ENCODE measurements around the gene MME. TPM values are rescaled to one million over a fixed set of nuclear protein-coding genes. Genes with fewer than 3 reads are reported as not detected.

The MME gene
- total RNA-seq, 1 experiment from 2014 or later: 0.52 TPM

DNA sequence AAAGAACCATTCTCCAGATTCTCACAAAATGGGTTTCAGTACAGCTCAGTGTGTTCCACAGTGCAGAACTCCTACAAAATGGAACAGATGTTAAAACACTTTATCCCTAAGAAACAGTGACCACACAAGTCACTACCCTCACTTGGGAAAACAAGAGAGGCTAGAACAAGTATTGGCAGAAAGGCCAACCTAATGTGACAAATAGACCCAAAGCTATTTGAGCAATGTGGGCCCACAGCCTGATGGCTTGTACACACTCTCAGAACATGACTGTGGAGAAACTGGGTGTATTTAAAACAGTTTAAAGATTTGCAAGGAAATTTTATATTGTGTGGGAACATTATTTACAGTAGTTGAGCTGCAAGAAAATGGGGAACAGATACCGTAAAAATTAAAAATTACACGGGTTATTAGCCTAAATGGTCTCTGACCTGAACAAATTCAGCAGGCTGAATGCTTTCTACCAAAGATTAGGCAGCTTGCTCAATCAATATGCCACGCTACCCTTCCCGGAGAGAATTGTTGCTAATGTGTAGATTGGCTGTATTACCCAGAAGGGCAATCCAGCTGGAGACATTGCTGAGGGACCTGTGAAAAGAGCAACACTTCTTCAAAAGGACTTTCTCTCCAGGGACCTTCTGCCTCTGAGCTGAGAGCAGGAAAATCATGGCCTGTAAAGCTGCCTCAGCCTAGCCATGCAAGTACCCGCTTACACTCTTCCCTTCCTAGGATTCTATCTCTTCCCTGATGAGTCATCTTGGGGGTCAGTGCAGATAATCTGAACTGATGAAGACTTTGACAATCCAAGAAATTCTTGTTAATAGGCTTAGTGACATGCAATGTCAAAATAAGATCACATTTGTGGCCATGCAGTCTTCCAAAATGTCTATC lies 116.3 kb downstream of the MME start:
- H3K27ac Mint-ChIP-seq (ENCODE audit: unreplicated experiment): no peak overlapping the region
- Histone ChIP-seq H3K36me3 (ENCODE audit: control insufficient read depth, insufficient read depth, low read length) (no peaks in the 10 kb centered on the region), H3K4me1 (no peaks in the 10 kb centered on the region), H3K27me3 (replicated peaks; ENCODE audit: control insufficient read depth, insufficient read depth, low read length) (no peaks in the 10 kb centered on the region), H3K9me3 (no peaks in the 10 kb centered on the region), H3K4me3 (ENCODE audit: low read depth, low read length) (no peak overlapping the region)
- H3K4me3 Mint-ChIP-seq (ENCODE audit: unreplicated experiment): no peak overlapping the region
- DNase-seq: no peak
- ChIA-PET CTCF (no interaction called here), POLR2A (no interaction called here)
- TF ChIP-seq, protein P1, sequence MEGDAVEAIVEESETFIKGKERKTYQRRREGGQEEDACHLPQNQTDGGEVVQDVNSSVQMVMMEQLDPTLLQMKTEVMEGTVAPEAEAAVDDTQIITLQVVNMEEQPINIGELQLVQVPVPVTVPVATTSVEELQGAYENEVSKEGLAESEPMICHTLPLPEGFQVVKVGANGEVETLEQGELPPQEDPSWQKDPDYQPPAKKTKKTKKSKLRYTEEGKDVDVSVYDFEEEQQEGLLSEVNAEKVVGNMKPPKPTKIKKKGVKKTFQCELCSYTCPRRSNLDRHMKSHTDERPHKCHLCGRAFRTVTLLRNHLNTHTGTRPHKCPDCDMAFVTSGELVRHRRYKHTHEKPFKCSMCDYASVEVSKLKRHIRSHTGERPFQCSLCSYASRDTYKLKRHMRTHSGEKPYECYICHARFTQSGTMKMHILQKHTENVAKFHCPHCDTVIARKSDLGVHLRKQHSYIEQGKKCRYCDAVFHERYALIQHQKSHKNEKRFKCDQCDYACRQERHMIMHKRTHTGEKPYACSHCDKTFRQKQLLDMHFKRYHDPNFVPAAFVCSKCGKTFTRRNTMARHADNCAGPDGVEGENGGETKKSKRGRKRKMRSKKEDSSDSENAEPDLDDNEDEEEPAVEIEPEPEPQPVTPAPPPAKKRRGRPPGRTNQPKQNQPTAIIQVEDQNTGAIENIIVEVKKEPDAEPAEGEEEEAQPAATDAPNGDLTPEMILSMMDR (IDR thresholded peaks at IDR 0.05; ENCODE audit: insufficient read depth in 1 of 2, low read depth in 1 of 2, low read length in 1 of 2, severe bottlenecking in 1 of 2, unreplicated experiment in 1 of 2): no peak
- no peaks in the 10 kb centered on the region for H3K9me3 Mint-ChIP-seq (ENCODE audit: unreplicated experiment)
- no peaks in the 10 kb centered on the region for H3K36me3 Mint-ChIP-seq (ENCODE audit: insufficient read depth, unreplicated experiment)
- intact Hi-C loops (cut with micrococcal nuclease; ENCODE audit: unreplicated experiment): no loop called here
- H3K27me3 Mint-ChIP-seq (ENCODE audit: insufficient read depth, unreplicated experiment): no peaks in the 10 kb centered on the region
- no peaks in the 10 kb centered on the region for H3K4me1 Mint-ChIP-seq (ENCODE audit: low read depth, unreplicated experiment)
- BruUV-seq (replicated peaks): no TSS peak

DNA sequence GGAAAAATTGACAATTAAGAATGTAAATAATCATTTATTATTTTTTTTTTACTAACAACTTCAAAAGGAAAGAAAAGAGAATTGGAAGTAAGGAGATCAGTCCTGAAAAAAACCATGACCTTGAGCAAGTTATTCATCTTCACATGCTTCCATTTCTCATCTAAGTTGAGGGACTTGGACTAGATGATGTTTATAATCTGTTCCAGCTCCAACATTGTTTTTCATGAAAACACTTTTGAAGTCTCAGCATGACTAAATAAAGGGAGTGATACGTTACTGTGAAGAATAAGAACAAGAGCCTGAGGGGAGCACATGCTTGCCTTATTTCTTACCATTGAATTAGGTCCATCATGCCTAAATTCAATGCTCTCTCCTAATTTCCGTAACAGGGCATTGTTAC lies 117.7 kb downstream of the MME start:
- Mint-ChIP-seq H3K9me3 (ENCODE audit: unreplicated experiment) (no peaks in the 10 kb centered on the region), H3K27me3 (ENCODE audit: insufficient read depth, unreplicated experiment) (peaks cover 3% of the 10 kb centered on the region), H3K36me3 (ENCODE audit: insufficient read depth, unreplicated experiment) (no peaks in the 10 kb centered on the region), H3K27ac (ENCODE audit: unreplicated experiment) (no peak overlapping the region), H3K4me3 (ENCODE audit: unreplicated experiment) (no peak overlapping the region), H3K4me1 (ENCODE audit: low read depth, unreplicated experiment) (no peaks in the 10 kb centered on the region)
- no peaks in the 10 kb centered on the region for H3K36me3 ChIP-seq (ENCODE audit: control insufficient read depth, insufficient read depth, low read length)
- H3K9me3 ChIP-seq: no peaks in the 10 kb centered on the region
- H3K27me3 ChIP-seq (replicated peaks; ENCODE audit: control insufficient read depth, insufficient read depth, low read length): no peaks in the 10 kb centered on the region
- H3K4me1 ChIP-seq: no peaks in the 10 kb centered on the region
- DNase-seq: no peak
- ChIA-PET CTCF (no interaction called here), POLR2A (no interaction called here)
- TF ChIP-seq, protein P1 (IDR thresholded peaks at IDR 0.05; ENCODE audit: insufficient read depth in 1 of 2, low read depth in 1 of 2, low read length in 1 of 2, severe bottlenecking in 1 of 2, unreplicated experiment in 1 of 2): no peak
- BruUV-seq (replicated peaks): no TSS peak
- H3K4me3 ChIP-seq (ENCODE audit: low read depth, low read length): no peak overlapping the region
- intact Hi-C loops (cut with micrococcal nuclease; ENCODE audit: unreplicated experiment): no loop called here

DNA sequence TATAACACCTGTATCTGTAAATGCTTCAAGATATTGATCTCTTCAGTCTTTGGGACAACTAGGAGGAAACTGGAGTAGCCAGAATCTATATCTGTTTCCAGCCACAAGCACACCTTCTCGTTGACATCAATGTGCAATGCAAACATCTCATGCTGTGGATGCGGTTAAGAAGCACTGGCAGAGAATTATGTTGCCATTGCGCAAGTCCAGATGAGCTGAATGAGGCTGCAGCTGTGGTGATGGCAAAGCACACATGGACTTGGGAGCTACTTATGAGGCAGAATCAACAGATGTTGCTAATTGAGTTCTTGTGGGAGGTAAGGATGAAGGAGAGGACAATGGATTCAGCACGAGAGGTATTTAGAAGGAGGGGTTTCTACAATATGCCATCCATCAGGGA lies 122.5 kb downstream of the MME start:
- POLR2A ChIA-PET: no interaction called here
- DNase-seq: no peak
- Mint-ChIP-seq H3K36me3 (ENCODE audit: insufficient read depth, unreplicated experiment) (no peaks in the 10 kb centered on the region), H3K27ac (ENCODE audit: unreplicated experiment) (no peak overlapping the region), H3K4me3 (ENCODE audit: unreplicated experiment) (no peak overlapping the region), H3K27me3 (ENCODE audit: insufficient read depth, unreplicated experiment) (peaks cover 3% of the 10 kb centered on the region), H3K9me3 (ENCODE audit: unreplicated experiment) (no peaks in the 10 kb centered on the region), H3K4me1 (ENCODE audit: low read depth, unreplicated experiment) (no peaks in the 10 kb centered on the region)
- TF ChIP-seq, protein P1 (IDR thresholded peaks at IDR 0.05; ENCODE audit: insufficient read depth in 1 of 2, low read depth in 1 of 2, low read length in 1 of 2, severe bottlenecking in 1 of 2, unreplicated experiment in 1 of 2): no peak
- no peaks in the 10 kb centered on the region for H3K4me1 ChIP-seq
- no peaks in the 10 kb centered on the region for H3K36me3 ChIP-seq (ENCODE audit: control insufficient read depth, insufficient read depth, low read length)
- CTCF ChIA-PET: no interaction called here
- H3K9me3 ChIP-seq: no peaks in the 10 kb centered on the region
- BruUV-seq (replicated peaks): no TSS peak
- intact Hi-C loops (cut with micrococcal nuclease; ENCODE audit: unreplicated experiment): no loop called here
- no peaks in the 10 kb centered on the region for H3K27me3 ChIP-seq (replicated peaks; ENCODE audit: control insufficient read depth, insufficient read depth, low read length)
- no peak overlapping the region for H3K4me3 ChIP-seq (ENCODE audit: low read depth, low read length)

All from Caco-2 (cell line).